Raji (cell line): Measurements from ENCODE around the gene RAC3.

ENCODE experiments used
- POLR2A ChIP-seq: IDR thresholded peaks from 2 replicates; pipeline ENCODE4 v1.6.1; 2011; ENCODE audit warnings: low read depth, low read length, control low read depth; ENCODE audit not compliant: insufficient read depth

RAC3 gene

GRCh38 chr17:82015311-82015971, 16.0 kb upstream of the RAC3 start:
- TF ChIP-seq POLR2A, result no peak

DNA sequence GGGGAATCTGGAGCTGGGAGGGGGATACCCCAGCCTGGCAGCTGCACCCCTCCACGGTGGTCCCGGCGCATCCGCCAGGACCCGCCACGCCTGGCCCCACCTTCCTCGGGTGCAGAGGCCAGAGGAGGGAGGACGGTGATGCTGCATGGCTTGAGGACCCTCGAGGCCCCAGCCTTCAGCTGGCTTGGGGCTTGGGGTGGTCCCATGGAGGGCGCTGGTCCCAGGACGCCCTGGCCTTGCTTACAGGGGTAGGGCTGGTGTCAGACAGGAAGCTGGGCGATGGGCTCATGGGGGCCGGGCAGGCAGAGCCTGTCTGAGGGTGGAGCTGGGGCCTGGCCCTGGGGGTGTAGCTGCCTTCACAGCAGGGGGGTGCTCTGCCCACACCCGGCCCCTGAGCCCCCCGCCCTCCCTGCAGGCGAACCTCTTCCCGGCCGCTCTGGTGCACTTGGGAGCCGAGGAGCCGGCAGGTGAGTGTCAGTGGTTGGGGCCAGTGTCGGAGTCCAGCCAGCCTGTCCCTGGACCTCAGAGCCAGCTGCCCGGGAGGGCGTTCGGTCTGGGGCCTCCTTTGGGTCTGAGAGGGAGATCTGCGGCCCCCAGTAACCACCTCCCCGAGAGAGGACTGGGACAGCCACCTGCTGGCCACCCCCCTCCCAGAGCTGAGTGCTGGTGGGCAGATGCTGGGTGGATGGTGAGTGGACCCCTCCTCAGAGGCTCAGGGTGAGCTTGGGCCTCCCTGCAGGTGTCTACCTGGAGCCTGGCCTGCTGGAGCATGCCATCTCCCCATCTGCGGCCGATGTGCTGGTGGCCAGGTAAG, 15.2 kb upstream of the RAC3 start:
- TF ChIP-seq POLR2A, result no peak

DNA sequence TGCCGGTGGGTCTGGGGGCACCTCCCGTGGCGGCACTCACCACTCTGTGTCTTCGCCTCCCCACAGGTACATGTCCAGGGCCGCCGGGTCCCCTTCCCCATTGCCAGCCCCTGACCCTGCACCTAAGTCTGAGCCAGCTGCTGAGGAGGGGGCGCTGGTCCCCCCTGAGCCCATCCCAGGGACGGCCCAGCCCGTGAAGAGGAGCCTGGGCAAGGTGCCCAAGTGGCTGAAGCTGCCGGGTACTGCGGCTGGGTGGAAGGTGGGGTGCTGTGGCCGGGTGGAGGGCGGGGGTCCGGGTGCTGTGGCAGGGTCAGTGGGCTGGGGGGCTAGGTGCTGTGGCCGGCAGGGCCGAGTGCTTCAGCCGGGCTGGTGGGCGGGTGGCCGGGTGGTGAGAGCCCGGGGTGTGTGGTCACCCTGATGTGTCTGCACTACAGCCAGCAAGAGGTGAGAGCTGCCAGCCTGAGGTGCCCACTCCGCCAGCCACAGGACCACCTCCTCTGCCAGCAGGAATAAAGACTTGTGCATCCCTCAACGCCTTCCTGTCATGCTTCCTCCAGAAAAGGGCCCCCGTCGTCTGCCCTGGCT, 14.5 kb upstream of the RAC3 start:
- no peak for TF ChIP-seq POLR2A

DNA sequence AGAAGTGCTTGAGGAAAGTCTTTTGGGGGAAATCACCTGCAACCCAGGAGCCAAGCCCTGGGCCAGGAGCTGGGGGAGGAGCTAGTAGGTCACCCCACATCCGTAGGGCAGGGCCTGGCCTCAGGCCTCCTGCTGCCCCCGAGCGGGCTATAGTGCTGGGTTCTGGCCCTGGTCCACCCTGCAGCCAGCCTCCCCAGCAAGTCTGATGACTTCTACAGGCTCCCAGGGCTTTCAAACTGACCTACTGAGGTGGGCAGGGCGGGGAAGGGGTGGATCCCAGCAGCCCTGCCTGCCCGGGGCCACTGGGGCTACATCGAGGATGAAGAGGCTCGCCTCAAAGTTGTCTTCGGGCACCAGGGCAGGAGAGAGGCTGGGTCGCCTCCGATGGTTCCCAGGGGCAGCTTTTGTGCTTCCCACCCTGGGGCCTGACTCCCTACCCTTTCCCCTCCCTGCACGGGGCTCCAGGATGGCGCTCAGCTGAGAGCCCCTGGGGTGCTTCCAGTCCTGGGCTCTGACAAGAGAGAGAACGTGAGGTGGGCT, 13.8 kb upstream of the RAC3 start:
- no peak for TF ChIP-seq POLR2A

DNA sequence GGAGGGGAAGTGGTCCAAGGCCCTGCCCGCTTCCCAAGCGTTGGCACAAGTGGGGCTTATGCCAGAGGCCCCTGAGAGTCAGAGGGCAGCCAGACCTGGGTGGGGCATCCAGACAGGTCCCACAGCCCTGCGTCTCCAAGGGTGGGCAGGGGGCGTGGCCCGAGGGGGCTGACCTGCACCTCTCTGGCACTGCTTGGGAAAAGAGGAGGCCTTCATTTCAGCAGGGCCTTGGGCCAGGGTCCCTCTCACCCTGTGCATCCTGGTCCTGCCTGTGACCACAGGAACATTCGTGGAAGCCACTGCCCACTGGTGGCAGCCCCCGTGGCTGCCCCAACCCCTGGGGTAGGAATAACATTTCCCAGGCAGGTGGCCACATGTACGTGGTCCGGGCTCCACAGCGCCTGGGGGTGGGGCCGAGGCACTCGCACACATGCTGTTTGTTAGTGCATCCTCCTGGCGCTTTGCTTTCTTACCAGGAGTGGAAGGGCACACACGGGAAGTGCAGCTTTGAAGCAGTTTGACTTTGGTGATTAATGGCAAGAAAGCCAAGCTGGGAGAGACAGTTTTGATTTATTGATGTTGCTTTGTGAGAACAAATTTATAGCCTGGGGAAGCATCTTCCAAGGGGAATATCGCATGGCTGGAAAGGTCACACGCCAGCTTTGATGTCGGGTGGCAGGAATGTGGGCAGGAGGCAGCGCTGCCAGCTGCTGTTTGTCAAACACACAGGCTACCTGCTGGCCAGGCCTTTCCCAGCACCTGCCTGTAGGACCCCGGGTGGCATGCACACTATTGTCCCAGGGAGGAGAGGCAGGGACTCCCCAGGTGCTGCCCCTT, 13.1 kb upstream of the RAC3 start:
- TF ChIP-seq POLR2A, result no peak

- no peak for TF ChIP-seq POLR2A
Measured at GRCh38 chr17:82018989-82019689, 12.3 kb upstream of the RAC3 start.

GRCh38 chr17:82019690-82020571, 11.5 kb upstream of the RAC3 start:
- TF ChIP-seq POLR2A, result no peak

DNA sequence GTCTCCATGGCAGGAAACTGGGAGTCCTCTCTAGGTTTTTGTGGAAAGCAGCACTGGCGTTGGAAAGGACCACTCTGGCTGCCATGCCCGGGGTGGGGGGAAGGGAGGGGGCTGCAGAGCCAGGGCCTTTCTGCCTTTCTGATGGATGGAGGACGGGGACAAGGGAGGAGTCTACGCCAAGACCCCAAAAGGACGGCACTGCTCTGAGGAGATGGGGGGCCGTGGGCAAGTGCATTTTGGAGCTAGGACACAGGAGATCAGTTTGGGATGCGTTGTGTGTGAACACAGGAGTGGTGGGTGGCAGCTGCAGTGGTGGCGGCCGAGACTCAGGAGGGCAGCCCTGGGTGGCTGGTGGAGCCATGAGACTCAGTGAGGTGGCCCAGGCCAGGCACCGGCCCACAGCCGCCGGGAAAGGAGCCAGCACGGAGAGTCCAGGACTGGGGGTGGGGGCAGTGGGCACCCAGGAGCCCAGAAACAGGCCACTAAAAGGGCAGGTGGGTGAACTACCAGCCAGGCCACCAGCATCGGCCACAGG, 10.8 kb upstream of the RAC3 start:
- no peak for TF ChIP-seq POLR2A

DNA sequence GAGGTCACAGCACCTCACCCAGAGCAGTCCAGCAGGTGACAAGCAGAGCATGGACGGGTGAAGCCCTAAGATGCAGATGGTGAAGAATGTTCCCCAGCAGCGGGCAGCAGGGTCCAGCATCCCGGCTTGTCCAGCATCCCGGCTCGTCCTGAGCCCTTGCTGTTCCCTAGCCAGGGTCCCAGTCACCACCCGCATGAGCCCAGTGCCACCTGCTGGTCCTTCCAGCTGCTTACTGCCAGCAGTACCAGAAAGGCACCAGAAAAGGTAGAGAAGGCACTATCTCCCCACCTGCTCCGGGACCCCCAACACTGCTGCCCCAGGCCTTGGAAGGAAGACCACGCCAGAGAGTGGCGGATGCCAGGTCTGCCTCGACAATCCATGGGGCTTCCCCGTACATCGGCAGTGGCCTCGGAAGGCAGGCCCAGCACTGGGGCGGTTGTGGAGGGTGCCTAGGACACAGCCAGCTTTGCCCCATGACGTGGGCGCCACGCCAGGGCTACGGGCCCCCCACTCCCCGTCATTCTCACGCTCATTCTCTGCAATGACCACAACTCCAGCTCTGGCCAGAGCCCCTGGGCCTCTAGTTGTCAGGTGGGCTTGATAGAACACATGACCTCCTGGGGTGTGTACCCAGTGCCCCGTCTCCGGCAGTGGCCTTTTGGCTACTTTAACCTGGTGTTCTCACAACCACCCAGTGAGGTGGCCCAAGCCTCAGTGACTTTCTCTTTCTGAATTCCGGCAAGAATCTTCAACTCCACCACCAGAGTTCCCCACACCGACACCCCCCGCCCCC, 10.2 kb upstream of the RAC3 start:
- no peak for TF ChIP-seq POLR2A

GRCh38 chr17:82021900-82022309, 9.6 kb upstream of the RAC3 start:
- 0 out of 2 replicates have a peak, but pooled peaks have one; percentile 20 for TF ChIP-seq POLR2A

- peak; percentile 81 for TF ChIP-seq POLR2A
Measured at GRCh38 chr17:82022310-82022980, 9.0 kb upstream of the RAC3 start, which contains the start of gene CENPX. Gene CENPX (minus strand): TSS chr17:82022878. CDS start chr17:82022861, 17 bp downstream.

DNA sequence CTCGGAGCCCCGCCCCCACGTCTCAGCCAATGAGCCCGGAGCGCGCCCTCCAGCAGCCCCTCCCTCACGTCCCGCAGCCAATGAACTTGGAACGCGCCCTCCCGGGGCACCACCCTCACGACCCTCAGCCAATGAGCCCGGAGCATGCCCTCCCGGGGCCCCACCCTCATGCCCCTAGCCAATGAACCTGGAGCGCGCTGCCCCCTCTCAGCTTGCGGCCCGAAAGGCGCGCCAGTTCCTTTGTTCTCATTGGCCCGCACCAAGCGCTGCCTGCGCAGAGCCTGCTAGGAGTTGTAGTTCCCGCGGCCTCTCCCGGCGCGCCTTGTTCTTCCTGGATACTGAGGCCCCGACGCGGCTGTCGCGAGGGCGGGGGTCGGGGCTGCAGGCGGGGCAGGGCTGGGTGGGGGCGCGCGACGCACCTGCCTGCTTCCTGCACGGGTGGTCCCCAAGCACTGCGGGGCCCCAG, 8.5 kb upstream of the RAC3 start, which contains the start of gene LRRC45:
TSS of gene LRRC45 (plus strand) at position 325 of the 466 bp plus-strand sequence. CDS start 339 bp downstream, outside the sequence.
- TF ChIP-seq POLR2A, result peak; percentile 12; the same call in 1 of the 2 replicates
